DND-41 (cell line): ENCODE data around the gene DLG2.

ENCODE experiments used
- EZH2 ChIP-seq: IDR thresholded peaks from 3 replicates; pipeline ENCODE4 v1.6.1; 2012; ENCODE audit warnings: borderline replicate concordance, low read depth, mild to moderate bottlenecking, moderate library complexity, low read length, inconsistent platforms; ENCODE audit not compliant: severe bottlenecking
- TF ChIP-seq, protein P1 (sequence below): IDR thresholded peaks from 2 replicates; pipeline ENCODE4 v1.5.1; 2012; ENCODE audit warnings: borderline replicate concordance, low read length, moderate library complexity, mild to moderate bottlenecking; ENCODE audit not compliant: poor library complexity, severe bottlenecking; ENCODE audit errors: extremely low read depth

DNA sequence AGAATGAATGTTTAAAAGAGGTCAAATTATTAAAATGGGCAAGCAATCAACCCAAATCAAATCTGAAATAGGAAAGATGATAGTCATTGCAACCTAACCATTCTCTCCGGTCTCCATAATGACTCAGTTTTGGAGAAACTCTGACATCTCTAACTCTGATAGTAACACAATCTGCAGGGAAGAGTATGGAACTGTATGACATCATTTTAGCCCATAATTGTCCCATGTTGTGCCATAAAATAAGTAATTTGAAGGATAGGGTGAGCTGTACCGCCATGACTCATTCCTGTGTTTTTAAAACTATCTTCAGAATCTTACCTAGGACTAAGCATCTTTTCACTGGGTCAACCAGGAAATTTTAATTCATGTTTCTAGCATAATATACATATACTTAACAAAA is 350.8 kb downstream of the DLG2 start:
- TF ChIP-seq, protein P1, sequence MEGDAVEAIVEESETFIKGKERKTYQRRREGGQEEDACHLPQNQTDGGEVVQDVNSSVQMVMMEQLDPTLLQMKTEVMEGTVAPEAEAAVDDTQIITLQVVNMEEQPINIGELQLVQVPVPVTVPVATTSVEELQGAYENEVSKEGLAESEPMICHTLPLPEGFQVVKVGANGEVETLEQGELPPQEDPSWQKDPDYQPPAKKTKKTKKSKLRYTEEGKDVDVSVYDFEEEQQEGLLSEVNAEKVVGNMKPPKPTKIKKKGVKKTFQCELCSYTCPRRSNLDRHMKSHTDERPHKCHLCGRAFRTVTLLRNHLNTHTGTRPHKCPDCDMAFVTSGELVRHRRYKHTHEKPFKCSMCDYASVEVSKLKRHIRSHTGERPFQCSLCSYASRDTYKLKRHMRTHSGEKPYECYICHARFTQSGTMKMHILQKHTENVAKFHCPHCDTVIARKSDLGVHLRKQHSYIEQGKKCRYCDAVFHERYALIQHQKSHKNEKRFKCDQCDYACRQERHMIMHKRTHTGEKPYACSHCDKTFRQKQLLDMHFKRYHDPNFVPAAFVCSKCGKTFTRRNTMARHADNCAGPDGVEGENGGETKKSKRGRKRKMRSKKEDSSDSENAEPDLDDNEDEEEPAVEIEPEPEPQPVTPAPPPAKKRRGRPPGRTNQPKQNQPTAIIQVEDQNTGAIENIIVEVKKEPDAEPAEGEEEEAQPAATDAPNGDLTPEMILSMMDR, result no peak
- no peak for TF ChIP-seq EZH2
